Activated naive CD4-positive, alpha-beta T cell treated with Interleukin-2 at 50 U/mL for 16 hours (primary cell): ENCODE results near the gene MLN.

Experiments
- DNase-seq: peaks from one replicate; pipeline ENCODE4 v3.0.0-alpha.2; 2020

The MLN gene

DNA sequence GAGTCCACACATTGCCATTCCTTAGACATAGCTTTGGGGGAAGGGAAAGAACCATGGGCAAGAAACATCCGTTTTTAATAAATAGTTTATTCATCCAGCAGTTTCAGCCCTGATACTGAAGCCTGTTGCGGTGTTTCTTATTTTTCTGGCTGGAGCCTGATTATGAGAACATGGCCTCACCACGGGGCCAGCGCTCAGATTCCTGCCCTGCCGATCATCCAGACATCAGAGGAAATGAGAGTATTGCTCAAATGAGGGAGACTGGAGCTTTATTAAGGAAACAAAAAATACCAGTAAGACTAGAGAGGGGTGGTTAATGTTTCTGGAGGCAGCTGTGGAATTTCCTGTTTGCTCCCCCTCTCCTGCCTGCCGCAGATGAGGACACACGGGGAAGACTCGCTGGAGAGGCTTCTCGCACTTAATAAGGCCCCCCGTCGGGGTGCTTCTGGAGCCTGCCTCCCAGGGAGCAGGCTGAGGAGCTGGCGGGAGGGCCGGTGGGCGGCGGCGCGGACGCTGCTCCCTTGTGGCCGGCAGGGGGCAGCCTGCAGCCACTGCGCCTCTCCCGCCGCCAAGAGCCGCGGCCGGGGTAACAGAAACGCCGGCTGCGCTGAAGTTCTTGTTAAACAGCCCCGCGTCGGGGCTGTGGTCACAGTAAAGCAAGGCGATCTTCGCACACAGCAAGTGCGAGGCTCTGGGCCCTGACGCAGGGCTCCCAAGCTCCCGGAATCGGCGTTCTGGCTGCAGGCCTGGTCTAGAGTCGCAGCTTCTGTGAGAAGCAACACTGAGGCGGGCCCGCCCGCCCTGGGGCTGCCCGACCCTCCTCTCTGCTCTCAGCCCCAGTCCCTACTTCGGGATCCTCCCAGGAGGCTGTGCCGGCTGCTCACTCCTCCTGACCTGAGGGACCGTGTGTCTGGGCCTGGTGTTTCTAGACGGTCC lies 32.4 kb downstream of the MLN start:
- DNase-seq, result peak; percentile 66

GRCh38 chr6:33770833-33771145 lies 33.0 kb downstream of the MLN start:
- no peak for DNase-seq

GRCh38 chr6:33770124-33770832 lies 33.5 kb downstream of the MLN start:
- DNase-seq, result no peak

- DNase-seq, result no peak
These were observed 34.5 kb downstream of the MLN start for GRCh38 chr6:33769248-33769821.

DNA sequence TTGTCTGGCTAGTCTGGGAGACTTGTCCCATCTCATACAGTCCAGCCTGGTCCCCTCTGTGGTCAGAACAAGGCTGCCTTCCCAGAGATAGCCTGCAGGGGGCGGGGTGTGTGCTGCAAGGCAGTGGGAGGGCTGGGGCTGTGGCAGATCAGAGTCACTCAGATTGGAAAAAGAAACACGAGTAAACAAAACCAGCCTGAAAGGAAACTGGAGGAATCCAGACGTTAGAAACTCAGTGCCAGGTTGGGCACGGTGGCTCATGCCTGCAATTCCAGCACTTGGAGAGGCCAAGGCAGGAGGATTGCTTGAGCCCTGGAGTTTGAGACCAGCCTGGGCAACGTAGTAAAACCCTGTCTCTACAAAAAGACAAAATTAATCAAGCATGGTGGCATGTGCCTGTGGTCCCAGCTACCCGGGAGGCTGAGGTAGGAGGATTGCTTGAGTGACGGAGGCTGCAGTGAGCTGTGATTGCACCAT lies 35.1 kb downstream of the MLN start:
- peak; percentile 79 for DNase-seq

DNA sequence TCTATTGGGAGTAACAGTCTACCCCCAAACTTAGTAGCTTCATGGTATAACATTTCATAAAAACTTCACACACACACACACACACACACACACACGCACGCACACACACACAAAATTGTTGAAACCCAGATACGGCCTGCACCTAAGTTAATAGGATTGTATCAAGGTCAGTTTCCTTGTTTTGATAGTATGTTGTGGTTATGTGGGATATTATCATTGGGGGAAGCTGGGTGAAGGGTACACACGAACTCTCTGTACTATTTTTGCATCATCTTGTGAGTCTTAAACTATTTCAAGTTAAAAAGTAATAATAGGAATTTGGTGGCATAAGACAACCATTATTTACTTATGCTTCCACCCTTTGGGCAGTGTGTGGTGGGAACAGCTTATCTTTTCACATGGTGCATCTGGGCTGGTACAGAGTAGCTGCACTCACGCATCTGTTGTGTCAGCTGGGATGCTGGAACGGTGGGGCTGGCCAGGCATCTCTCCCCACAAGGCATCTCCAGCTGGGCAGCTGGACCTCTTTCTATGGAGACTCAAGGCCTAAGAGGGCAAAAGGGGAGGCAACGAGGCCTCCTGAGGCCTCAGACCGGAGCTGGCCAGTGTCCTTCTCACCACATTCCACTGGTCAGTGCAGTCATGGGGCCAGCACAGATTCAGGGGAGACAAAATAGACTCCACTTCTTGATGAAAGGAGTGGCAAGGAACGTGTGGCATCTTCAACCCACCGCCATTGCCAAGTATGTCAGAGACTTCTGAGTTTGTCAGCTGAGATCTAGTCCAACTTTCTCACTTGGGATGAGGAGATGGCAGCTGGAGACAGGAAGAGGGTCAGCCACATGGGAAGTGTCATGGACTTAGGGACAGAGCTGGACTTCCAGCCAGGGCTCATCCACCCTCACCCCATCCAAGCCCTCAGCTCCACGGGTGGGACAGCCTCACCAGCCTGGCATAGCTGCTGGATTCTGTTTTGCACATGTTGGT lies 36.6 kb downstream of the MLN start:
- DNase-seq, result no peak

DNA sequence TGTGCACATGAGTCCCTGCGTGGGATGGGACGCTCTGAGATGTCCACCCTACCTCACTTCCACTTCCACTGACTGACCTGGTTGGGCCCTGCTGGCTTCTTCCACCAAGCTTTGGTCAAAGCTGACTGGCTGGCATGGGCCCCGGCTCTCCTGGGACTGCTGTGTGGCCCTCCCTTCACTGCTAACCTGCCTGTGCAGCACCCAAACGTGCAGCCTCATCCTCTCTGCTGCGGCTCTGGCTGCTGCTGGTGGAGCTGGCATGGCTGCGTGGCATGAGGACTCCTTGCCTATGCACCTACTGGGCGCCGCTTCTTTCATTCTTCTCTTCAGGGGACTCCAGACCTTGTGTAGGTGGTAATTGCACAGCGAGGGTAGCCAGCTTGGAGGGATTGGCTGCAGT lies 38.4 kb downstream of the MLN start:
- DNase-seq, result no peak

DNA sequence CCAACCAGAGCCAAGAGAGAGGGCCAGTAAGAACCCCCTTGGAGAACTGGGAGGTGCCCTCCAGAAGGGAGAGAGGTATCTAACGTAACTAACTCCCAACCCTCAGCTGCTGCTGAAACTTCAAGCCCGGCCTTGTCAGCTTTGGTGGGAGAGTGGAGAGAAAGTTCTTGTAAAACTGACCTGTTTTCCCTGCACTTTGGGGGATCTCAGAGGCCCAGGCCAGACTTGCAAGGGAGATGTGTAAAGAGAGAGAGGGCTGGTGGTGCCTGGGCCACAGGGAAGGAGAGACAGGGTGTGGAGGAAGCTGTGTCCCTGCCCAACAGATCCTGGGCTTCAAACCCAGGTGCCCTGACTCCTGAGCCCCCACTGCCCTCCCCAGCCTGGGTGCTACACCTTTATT lies 39.8 kb downstream of the MLN start:
- DNase-seq, result no peak

- no peak for DNase-seq
These were observed 40.3 kb downstream of the MLN start for GRCh38 chr6:33763483-33763882.

- DNase-seq, result no peak
These were observed 41.1 kb downstream of the MLN start for GRCh38 chr6:33762713-33763112.

GRCh38 chr6:33761922-33762629 lies 41.7 kb downstream of the MLN start:
- peak; percentile 29 for DNase-seq

DNA sequence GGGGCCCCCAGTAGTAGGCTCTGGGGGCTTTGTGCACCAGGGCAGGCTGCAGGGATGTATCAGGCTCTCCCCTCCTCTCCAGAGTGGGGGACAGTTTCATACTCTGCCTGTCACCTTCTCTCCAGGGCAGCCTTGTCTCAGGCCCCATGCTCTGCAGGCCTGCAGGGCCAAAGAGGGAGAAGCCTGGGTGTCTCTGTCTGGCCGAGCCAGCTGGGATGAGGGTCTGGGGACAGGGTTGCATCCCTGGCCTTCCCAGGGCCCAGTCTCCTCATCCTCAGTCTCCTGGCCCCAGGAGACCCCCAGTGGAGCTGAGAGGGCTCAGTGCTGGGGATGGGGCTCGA lies 42.3 kb downstream of the MLN start:
- no peak for DNase-seq

DNA sequence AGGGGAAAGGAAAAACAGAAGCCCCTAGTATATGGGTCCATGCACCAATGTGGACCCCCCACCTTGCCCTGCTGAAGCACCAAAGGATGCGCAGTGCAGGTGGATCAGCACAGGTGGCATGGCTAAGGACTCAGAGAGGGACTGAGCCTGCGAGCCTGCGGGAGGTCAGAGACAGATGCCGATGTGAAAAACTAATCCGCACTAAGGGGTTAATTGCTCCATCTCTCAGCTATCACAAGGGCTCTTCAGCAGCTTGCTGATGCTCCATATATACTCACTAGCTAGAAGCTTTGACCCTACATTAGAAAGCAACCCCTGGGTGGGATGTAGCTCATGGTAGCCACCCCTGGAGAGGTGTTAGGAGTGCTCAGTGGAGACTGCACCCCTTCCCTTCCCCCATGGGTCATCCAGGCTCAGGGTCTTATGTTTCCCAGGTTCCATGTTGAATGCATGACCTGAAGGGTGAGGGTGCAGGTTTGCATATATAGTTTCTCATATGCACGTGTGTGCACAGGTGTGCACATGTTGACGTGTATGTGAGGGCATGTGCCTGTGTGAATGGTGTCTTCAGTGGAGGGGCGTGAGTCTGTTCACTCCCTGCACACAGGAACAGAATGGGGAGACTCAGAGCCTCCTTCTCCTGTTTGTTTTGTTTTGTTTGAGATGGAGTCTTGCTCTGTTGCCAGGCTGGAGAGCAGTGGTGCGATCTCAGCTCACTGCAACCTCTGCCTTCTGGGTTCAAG lies 43.7 kb downstream of the MLN start:
- no peak for DNase-seq

GRCh38 chr6:33758815-33759216 lies 45.0 kb downstream of the MLN start:
- no peak for DNase-seq

GRCh38 chr6:33757906-33758305 lies 45.9 kb downstream of the MLN start:
- no peak for DNase-seq

- DNase-seq, result no peak
These were observed 46.7 kb downstream of the MLN start for GRCh38 chr6:33757113-33757512.

- no peak for DNase-seq
These were observed 47.4 kb downstream of the MLN start for GRCh38 chr6:33756211-33756954.

- no peak for DNase-seq
These were observed 48.5 kb downstream of the MLN start for GRCh38 chr6:33755070-33755869.

DNA sequence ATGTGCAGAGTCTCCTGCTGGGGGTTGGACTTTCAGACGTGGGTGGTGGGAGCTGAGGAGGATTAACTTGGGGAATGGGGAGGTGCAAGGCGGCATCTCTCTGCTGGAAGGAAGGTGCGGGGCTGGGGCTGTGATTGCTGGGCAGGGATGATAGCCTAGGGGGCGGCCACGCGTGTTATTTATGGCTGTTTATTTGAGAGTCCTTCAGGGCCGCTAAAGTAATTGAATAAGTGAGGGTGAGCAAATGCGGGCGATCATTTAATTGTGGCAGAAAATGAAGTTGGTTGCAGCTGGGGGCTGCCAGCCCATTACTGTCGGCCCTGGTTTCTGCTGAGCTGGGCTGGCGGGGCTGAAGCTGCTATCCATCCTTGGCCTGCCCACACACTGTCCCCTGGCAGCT lies 49.6 kb downstream of the MLN start:
- no peak for DNase-seq

DNA sequence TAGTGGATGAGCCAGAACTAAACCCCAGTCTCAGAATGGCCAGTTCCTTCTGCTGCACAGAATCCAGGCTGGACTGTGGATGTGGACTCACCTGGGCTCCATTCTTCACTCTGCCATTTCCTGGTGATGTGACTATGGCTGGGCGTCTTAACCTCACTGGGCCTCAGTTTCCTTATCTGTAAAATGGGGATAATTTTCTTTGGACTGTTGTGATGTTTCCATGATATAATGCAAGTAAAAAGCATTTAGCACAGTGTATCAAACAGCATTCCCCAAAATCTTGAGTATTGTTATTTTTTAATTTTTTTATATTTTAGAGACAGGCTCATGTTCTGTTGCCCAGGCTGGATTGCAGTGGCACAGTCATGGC lies 51.2 kb downstream of the MLN start:
- DNase-seq, result no peak
